GM23248 (cell line): ENCODE measurements around the gene PCBP3. TPM values are rescaled to one million over a fixed set of nuclear protein-coding genes. Genes with fewer than 3 reads are reported as not detected.
"Not testable (repeated sequence)": the region's sequence is repeated elsewhere in the genome, so short reads cannot be mapped to it uniquely, and the experiment has no call there.

ENCODE experiments used
- DNase-seq: peaks from one replicate; pipeline ENCODE4 v3.0.0-alpha.2; 2015
- H2AFZ ChIP-seq: fragments of 200-600 bp; sonication (generic); 2 replicates; pipeline ENCODE4 v1.6.1; 2016; ENCODE audit warnings: antibody characterized with exemption
- H3F3A ChIP-seq: fragments of 200-600 bp; sonication (generic); 2 replicates; pipeline ENCODE4 v1.6.1; 2016; ENCODE audit warnings: mild to moderate bottlenecking, antibody characterized with exemption, mixed run types; ENCODE audit not compliant: insufficient read depth
- H3K27ac ChIP-seq: fragments of 200-600 bp; sonication (generic); 2 replicates; pipeline ENCODE4 v1.5.1; 2016; ENCODE audit warnings: mild to moderate bottlenecking
- H3K27me3 ChIP-seq: fragments of 200-600 bp; sonication (generic); replicated peaks from 2 replicates; pipeline ENCODE4 v1.6.1; 2016; ENCODE audit warnings: mild to moderate bottlenecking; ENCODE audit not compliant: insufficient read depth
- H3K36me3 ChIP-seq: fragments of 200-600 bp; sonication (generic); 2 replicates; pipeline ENCODE4 v1.6.1; 2016; ENCODE audit warnings: low read depth, mild to moderate bottlenecking
- H3K4me1 ChIP-seq: fragments of 200-600 bp; sonication (generic); 2 replicates; pipeline ENCODE4 v1.6.1; 2016; ENCODE audit warnings: mild to moderate bottlenecking; ENCODE audit not compliant: insufficient read depth
- H3K4me2 ChIP-seq: fragments of 200-600 bp; sonication (generic); one replicate; pipeline ENCODE4 v1.6.1; 2016; ENCODE audit warnings: mild to moderate bottlenecking; ENCODE audit not compliant: unreplicated experiment
- H3K4me3 ChIP-seq: fragments of 200-600 bp; sonication (generic); 2 replicates; pipeline ENCODE4 v1.5.1; 2016; ENCODE audit warnings: mild to moderate bottlenecking
- H3K79me2 ChIP-seq: fragments of 200-600 bp; sonication (generic); 2 replicates; pipeline ENCODE4 v1.6.1; 2016; ENCODE audit warnings: mild to moderate bottlenecking; ENCODE audit not compliant: insufficient read depth
- H3K9ac ChIP-seq: fragments of 200-600 bp; sonication (generic); 2 replicates; pipeline ENCODE4 v1.6.1; 2016; ENCODE audit warnings: mild to moderate bottlenecking
- H3K9me2 ChIP-seq: fragments of 200-600 bp; sonication (generic); 2 replicates; pipeline ENCODE4 v1.6.1; 2016; ENCODE audit warnings: mixed run types, mild to moderate bottlenecking, moderate library complexity; ENCODE audit not compliant: insufficient read depth
- H3K9me3 ChIP-seq: fragments of 200-600 bp; sonication (generic); one replicate; pipeline ENCODE4 v1.6.1; 2017; ENCODE audit warnings: low read depth
- H4K20me1 ChIP-seq: fragments of 200-600 bp; sonication (generic); 2 replicates; pipeline ENCODE4 v1.6.0; 2016; ENCODE audit not compliant: insufficient read depth
- EZH2 ChIP-seq: fragments of 200-600 bp; sonication (generic); IDR thresholded peaks from 2 replicates; pipeline ENCODE4 v1.6.1; 2018; ENCODE audit warnings: antibody characterized with exemption, mild to moderate bottlenecking; ENCODE audit not compliant: insufficient read depth, poor library complexity, severe bottlenecking
- EZH2phosphoT487 ChIP-seq: fragments of 200-600 bp; sonication (generic); IDR thresholded peaks from 2 replicates; pipeline ENCODE4 v1.6.1; 2018; ENCODE audit warnings: antibody characterized with exemption, moderate library complexity, mild to moderate bottlenecking, low read depth; ENCODE audit not compliant: insufficient read depth
- WGBS, 2 experiments: methylation state at CpG; one replicate each; pipeline ENCODE4 v1.1.6; 2015 to 2017; ENCODE audit warnings: low lambda C conversion rate in 2 of 2, low coverage in 1 of 2; ENCODE audit errors: missing lambda C conversion rate in 2 of 2; 5-methylcytosine and 5-hydroxymethylcytosine counted together
- in situ Hi-C: fragments of 300-500 bp; cut with MboI; formaldehyde crosslinking; loops from 2 replicates; pipeline ENCODE4 v1.15.0; 2020
- polyA plus RNA-seq: library from polyadenylated mRNA; unstranded; fragments of >200 nt; fragmentation: Nextera tagmentation; extraction: Ambion mirVana; gene quantifications from 2 replicates; pipeline ENCODE4 v1.2.1, GENCODE V29; 2016
- total RNA-seq: library from RNA; depleted of rRNA; stranded (reverse); fragments of >200 nt; shearing (Covaris generic); gene quantifications from 2 replicates; pipeline ENCODE4 v1.2.3, GENCODE V29; 2014

PCBP3 gene
- total and polyA plus RNA-seq, 2 experiments from 2014 or later: 0.32 to 1.3 TPM

DNA sequence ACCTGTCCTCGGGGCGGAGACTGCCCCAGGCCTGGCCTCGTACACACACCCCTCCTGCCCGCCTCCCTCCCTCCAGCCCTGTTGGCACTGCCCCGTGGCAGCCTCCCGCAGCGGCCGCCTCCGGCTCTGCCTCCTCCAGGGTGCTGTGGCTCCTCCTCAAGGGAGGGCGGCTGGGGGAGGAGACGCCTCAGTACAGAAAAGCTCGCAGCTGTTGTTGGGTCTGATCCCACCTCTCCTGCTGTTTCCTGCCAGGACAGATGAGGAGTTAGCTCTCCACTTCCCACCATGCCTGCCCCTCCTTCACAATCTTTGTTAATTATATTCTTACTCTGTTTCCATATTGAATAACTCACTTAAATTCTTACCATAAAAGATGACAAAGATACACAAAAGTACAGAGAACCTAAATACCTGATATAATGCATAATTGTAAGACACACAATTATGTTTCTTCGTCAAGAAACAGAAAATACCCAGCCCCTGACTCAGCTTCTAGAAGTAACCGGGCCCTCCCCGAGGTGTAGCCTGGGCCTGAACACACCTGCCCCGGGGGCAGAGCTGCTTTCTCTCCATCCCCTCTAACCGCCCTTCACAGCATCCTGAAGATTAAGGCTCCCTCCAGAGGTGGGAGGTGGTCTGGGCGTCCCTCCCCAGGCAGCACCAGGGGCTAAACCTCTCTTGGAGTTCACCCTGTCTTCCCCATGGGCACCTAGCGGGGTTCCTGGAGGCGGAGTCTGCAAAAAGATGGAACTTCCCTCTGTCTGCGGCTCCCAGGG lies 307.4 kb downstream of the PCBP3 start:
- H3K27ac ChIP-seq: no peak overlapping the region
- 27% methylated on average over 19 to 21 of the region's 21 CpGs for WGBS, 2 experiments
- H2AFZ ChIP-seq: peak overlapping the region; percentile 51

GRCh38 chr21:45951676-45952075 lies 308.2 kb downstream of the PCBP3 start:
- peaks cover 25% of the 10 kb centered on the region for H3K4me1 ChIP-seq
- no peak overlapping the region for H3K27ac ChIP-seq
- no peak overlapping the region for H2AFZ ChIP-seq
- DNase-seq: no peak
- TF ChIP-seq EZH2phosphoT487 (no peak), EZH2 (no peak)
- H3K9me3 ChIP-seq: no peaks in the 10 kb centered on the region
- in situ Hi-C loops: no loop called here
- no peaks in the 10 kb centered on the region for H4K20me1 ChIP-seq
- H3K4me2 ChIP-seq: no peak overlapping the region
- H3K9me2 ChIP-seq: no peaks in the 10 kb centered on the region
- H3K79me2 ChIP-seq: no peaks in the 10 kb centered on the region
- H3K36me3 ChIP-seq: no peaks in the 10 kb centered on the region
- 84 to 88% methylated on average over 15 of the region's 15 CpGs for WGBS, 2 experiments
- H3K27me3 ChIP-seq: no peaks in the 10 kb centered on the region
- H3F3A ChIP-seq: peaks cover 8% of the 10 kb centered on the region; the same call in 1 of the 2 replicates
- H3K9ac ChIP-seq: no peak overlapping the region
- no peak overlapping the region for H3K4me3 ChIP-seq

More for the DNA sequence above, 307.4 kb downstream of the PCBP3 start:
- Histone ChIP-seq H3K4me3 (peak overlapping the region; percentile 51), H3F3A (peaks cover 8% of the 10 kb centered on the region; the same call in 1 of the 2 replicates), H4K20me1 (no peaks in the 10 kb centered on the region), H3K36me3 (no peaks in the 10 kb centered on the region), H3K4me1 (peaks cover 25% of the 10 kb centered on the region), H3K9me3 (no peaks in the 10 kb centered on the region), H3K79me2 (no peaks in the 10 kb centered on the region), H3K4me2 (peak overlapping the region; percentile 71), H3K27me3 (no peaks in the 10 kb centered on the region), H3K9ac (peak overlapping the region; percentile 61), H3K9me2 (no peaks in the 10 kb centered on the region)
- in situ Hi-C loops: no loop called here
- TF ChIP-seq EZH2 (no peak), EZH2phosphoT487 (no peak)
- DNase-seq: peak; percentile 73

GRCh38 chr21:45952527-45952926 lies 309.0 kb downstream of the PCBP3 start:
- H3K9ac ChIP-seq, H3K27me3 ChIP-seq, H3K9me3 ChIP-seq, H2AFZ ChIP-seq, H3K9me2 ChIP-seq, H3K27ac ChIP-seq, H3K79me2 ChIP-seq, DNase-seq, H3K36me3 ChIP-seq, H3K4me2 ChIP-seq, H4K20me1 ChIP-seq, H3K4me3 ChIP-seq, in situ Hi-C loops: not testable (repeated sequence)
- WGBS, 2 experiments: 73 to 79% methylated on average over 8 to 10 of the region's 10 CpGs
- H3K4me1 ChIP-seq: peaks cover 32% of the 10 kb centered on the region
- H3F3A ChIP-seq: peaks cover 15% of the 10 kb centered on the region

DNA sequence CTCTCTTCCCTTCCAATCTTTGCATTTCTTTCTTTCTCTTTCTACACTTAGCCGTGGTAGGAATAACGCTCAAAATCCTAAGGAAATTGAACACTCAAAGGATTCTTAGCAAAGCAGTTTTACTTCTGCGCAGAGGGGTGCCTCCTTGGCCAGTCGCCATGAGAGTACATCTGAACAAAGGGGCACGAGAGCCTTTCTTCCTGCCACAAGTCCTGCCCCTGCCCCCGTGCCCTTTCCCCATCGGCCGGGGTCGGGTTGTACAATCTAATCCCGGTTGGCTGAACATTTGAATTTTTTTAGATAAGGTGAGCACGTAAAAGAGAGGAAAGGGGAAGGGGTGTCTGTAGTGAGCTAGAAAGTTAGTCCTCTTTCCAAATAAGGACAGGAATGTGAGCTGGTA lies 309.4 kb downstream of the PCBP3 start:
- WGBS, 2 experiments: 81 to 90% methylated on average over 11 of the region's 11 CpGs
- H3K9me2 ChIP-seq: no peaks in the 10 kb centered on the region
- no peaks in the 10 kb centered on the region for H4K20me1 ChIP-seq
- H3K4me1 ChIP-seq: peaks cover 36% of the 10 kb centered on the region
- no peaks in the 10 kb centered on the region for H3K27me3 ChIP-seq
- H3K79me2 ChIP-seq: no peaks in the 10 kb centered on the region
- no peak overlapping the region for H2AFZ ChIP-seq
- no peak overlapping the region for H3K27ac ChIP-seq
- TF ChIP-seq EZH2 (no peak), EZH2phosphoT487 (no peak)
- no peaks in the 10 kb centered on the region for H3K36me3 ChIP-seq
- in situ Hi-C loops: no loop called here
- H3K9me3 ChIP-seq: no peaks in the 10 kb centered on the region
- no peak overlapping the region for H3K9ac ChIP-seq
- H3F3A ChIP-seq: peaks cover 19% of the 10 kb centered on the region
- DNase-seq: no peak
- no peak overlapping the region for H3K4me3 ChIP-seq
- H3K4me2 ChIP-seq: no peak overlapping the region

GRCh38 chr21:45954261-45954660 lies 310.7 kb downstream of the PCBP3 start:
- H2AFZ ChIP-seq: peak overlapping the region; percentile 92
- in situ Hi-C loops: no loop called here
- peaks cover 32% of the 10 kb centered on the region for H3F3A ChIP-seq
- peak overlapping the region; percentile 64 for H3K27ac ChIP-seq
- H4K20me1 ChIP-seq: no peaks in the 10 kb centered on the region
- no peak for TF ChIP-seq EZH2
- TF ChIP-seq EZH2phosphoT487: no peak
- peaks cover 49% of the 10 kb centered on the region for H3K4me1 ChIP-seq
- peak overlapping the region; percentile 72 for H3K9ac ChIP-seq
- 5 to 9% methylated on average over 12 of the region's 12 CpGs for WGBS, 2 experiments
- no peak overlapping the region for H3K4me3 ChIP-seq
- peak; percentile 88 for DNase-seq
- no peaks in the 10 kb centered on the region for H3K36me3 ChIP-seq
- H3K4me2 ChIP-seq: peak overlapping the region; percentile 52
- no peaks in the 10 kb centered on the region for H3K9me3 ChIP-seq
- no peaks in the 10 kb centered on the region for H3K27me3 ChIP-seq
- no peaks in the 10 kb centered on the region for H3K79me2 ChIP-seq
- no peaks in the 10 kb centered on the region for H3K9me2 ChIP-seq
